GM12874 (cell line): ENCODE data around the gene OXSR1.
A peak's percentile ranks its signal among the peaks of the same experiment; 100 is the strongest.

ENCODE experiments used
- TF ChIP-seq, protein P1 (sequence below): IDR thresholded peaks from 2 replicates; pipeline ENCODE4 v1.5.1; 2011; ENCODE audit warnings: low read depth, mild to moderate bottlenecking, control low read depth, low read length, moderate library complexity; ENCODE audit not compliant: insufficient read depth

OXSR1 gene

DNA sequence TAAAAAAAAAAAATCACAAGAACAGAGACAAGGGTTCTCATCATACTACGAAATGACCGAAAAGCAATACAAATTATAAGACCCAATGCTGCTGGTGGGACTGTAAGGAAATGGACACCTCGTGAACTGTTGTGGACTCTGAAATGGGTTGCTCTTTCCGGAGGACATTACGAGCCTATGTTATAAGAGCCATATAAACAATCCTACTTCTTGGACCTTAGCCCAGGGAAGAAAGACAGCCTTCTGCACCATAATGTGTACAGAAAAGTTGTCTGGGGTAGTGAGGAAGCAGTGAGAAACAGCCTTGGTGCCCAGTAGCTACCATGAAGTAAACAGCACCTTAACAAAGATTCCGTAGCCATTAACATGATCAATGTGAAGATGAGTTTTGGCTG lies 119.4 kb downstream of the OXSR1 start:
- TF ChIP-seq, protein P1, sequence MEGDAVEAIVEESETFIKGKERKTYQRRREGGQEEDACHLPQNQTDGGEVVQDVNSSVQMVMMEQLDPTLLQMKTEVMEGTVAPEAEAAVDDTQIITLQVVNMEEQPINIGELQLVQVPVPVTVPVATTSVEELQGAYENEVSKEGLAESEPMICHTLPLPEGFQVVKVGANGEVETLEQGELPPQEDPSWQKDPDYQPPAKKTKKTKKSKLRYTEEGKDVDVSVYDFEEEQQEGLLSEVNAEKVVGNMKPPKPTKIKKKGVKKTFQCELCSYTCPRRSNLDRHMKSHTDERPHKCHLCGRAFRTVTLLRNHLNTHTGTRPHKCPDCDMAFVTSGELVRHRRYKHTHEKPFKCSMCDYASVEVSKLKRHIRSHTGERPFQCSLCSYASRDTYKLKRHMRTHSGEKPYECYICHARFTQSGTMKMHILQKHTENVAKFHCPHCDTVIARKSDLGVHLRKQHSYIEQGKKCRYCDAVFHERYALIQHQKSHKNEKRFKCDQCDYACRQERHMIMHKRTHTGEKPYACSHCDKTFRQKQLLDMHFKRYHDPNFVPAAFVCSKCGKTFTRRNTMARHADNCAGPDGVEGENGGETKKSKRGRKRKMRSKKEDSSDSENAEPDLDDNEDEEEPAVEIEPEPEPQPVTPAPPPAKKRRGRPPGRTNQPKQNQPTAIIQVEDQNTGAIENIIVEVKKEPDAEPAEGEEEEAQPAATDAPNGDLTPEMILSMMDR: no peak

- TF ChIP-seq, protein P1: no peak
Observed at GRCh38 chr3:38297537-38297936, 132.2 kb downstream of the OXSR1 start.

- TF ChIP-seq, protein P1: peak; percentile 39; the same call in 1 of the 2 replicates
Observed at GRCh38 chr3:38297947-38298711, 132.8 kb downstream of the OXSR1 start.
